Measurements from ENCODE around the gene PDSS2.
A peak's percentile ranks its signal among the peaks of the same experiment; 100 is the strongest.
"Not testable (repeated sequence)": the region's sequence is repeated elsewhere in the genome, so short reads cannot be mapped to it uniquely, and the experiment has no call there.

Gene PDSS2

DNA sequence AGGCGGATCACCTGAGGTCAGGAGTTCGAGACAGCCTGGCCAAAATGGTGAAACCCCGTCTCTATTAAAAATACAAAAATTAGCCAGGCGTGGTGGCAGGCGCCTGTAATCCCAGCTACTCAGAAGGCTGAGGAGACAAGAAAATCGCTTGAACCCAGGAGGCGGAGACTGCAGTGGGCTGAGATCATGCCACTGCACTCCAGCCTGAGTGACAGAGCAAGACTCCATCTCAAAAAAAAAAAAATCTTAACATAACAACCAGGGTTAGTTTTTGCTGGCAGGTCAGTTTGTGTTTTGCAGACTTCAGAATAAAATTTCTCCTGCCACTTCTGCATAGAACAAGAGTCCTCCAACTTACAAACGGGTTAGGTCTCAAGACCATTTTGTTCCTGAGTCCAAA, 264.6 kb downstream of the PDSS2 start:
- not testable (repeated sequence) for H2BK5ac ChIP-seq (ENCODE audit: low read depth, low read length, poor library complexity); H3K23ac ChIP-seq (ENCODE audit: low read length); H2BK12ac ChIP-seq (ENCODE audit: low read length); H3K4me2 ChIP-seq (ENCODE audit: low read length); H3K14ac ChIP-seq (ENCODE audit: low read length); H3K9me3 ChIP-seq (ENCODE audit: insufficient read depth, low read depth, low read length); H2BK120ac ChIP-seq (ENCODE audit: insufficient read depth, low read length, poor library complexity); H3K4ac ChIP-seq (ENCODE audit: low read depth, low read length); H3K79me1 ChIP-seq (ENCODE audit: low read length); H3K27ac ChIP-seq (ENCODE audit: low read depth, low read length); H3K36me3 ChIP-seq (ENCODE audit: control insufficient read depth in 1 of 2, insufficient read depth in 2 of 2, low read length in 2 of 2); H3K9ac ChIP-seq (ENCODE audit: low read length); H3K4me3 ChIP-seq (ENCODE audit: low read depth, low read length); DNase-seq; H2AFZ ChIP-seq (ENCODE audit: insufficient read depth, low read length, poor library complexity); H3K27me3 ChIP-seq (ENCODE audit: insufficient read depth, low read length); H4K91ac ChIP-seq (ENCODE audit: low read depth, low read length); H4K8ac ChIP-seq (ENCODE audit: low read depth, low read length); H3K18ac ChIP-seq (ENCODE audit: low read length); H3K79me2 ChIP-seq (ENCODE audit: control insufficient read depth, insufficient read depth, low read length, poor library complexity); H2AK5ac ChIP-seq (ENCODE audit: low read length); H3K4me1 ChIP-seq (ENCODE audit: control insufficient read depth in 1 of 2, insufficient read depth in 2 of 2, low read length in 2 of 2); H4K12ac ChIP-seq (ENCODE audit: low read depth, low read length)
- no CpG with 5 or more reads among the region's 8 CpGs for WGBS (ENCODE audit: extremely low coverage, insufficient coverage, insufficient read length)

DNA sequence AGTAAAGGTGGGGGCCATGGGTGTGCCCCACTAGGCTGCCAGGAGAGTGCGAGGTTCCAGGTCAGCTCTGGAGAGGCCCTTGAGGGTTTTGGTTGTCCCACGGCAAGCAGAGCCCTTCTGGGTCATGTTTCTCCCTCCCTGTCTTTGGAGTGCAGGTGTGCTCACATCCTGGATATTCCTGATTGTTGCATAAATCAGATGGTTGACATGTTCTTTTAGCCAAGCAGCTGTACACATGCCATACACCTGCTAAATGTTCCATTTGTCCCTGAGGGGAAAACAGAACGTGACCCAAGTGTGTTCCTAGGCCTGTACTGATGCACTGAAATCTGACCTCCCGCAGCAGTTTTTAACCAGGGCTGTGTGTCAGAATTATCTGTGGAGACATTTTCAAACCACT, 266.5 kb downstream of the PDSS2 start:
- no peaks in the 10 kb centered on the region for H3K27me3 ChIP-seq (ENCODE audit: insufficient read depth, low read length)
- no peak overlapping the region for H2BK5ac ChIP-seq (ENCODE audit: low read depth, low read length, poor library complexity)
- H3K18ac ChIP-seq (ENCODE audit: low read length) = no peak overlapping the region
- no peak overlapping the region for H3K4ac ChIP-seq (ENCODE audit: low read depth, low read length)
- no peak overlapping the region for H4K91ac ChIP-seq (ENCODE audit: low read depth, low read length)
- H3K79me2 ChIP-seq (ENCODE audit: control insufficient read depth, insufficient read depth, low read length, poor library complexity) = no peaks in the 10 kb centered on the region
- no peak overlapping the region for H3K14ac ChIP-seq (ENCODE audit: low read length)
- H3K4me1 ChIP-seq (ENCODE audit: control insufficient read depth in 1 of 2, insufficient read depth in 2 of 2, low read length in 2 of 2) = no peaks in the 10 kb centered on the region
- no peak overlapping the region for H3K4me2 ChIP-seq (ENCODE audit: low read length)
- no peaks in the 10 kb centered on the region for H3K79me1 ChIP-seq (ENCODE audit: low read length)
- H3K36me3 ChIP-seq (ENCODE audit: control insufficient read depth in 1 of 2, insufficient read depth in 2 of 2, low read length in 2 of 2) = no peaks in the 10 kb centered on the region
- no peaks in the 10 kb centered on the region for H3K9me3 ChIP-seq (ENCODE audit: insufficient read depth, low read depth, low read length)
- H2AK5ac ChIP-seq (ENCODE audit: low read length) = no peak overlapping the region
- no peak overlapping the region for H3K9ac ChIP-seq (ENCODE audit: low read length)
- WGBS (ENCODE audit: extremely low coverage, insufficient coverage, insufficient read length) = no CpG with 5 or more reads among the region's 4 CpGs
- H4K12ac ChIP-seq (ENCODE audit: low read depth, low read length) = no peak overlapping the region
- no peak overlapping the region for H3K23ac ChIP-seq (ENCODE audit: low read length)
- no peak overlapping the region for H2AFZ ChIP-seq (ENCODE audit: insufficient read depth, low read length, poor library complexity)
- H2BK120ac ChIP-seq (ENCODE audit: insufficient read depth, low read length, poor library complexity) = no peak overlapping the region
- H3K4me3 ChIP-seq (ENCODE audit: low read depth, low read length) = no peak overlapping the region
- DNase-seq = peak; percentile 1 to 63
- H4K8ac ChIP-seq (ENCODE audit: low read depth, low read length) = no peak overlapping the region
- no peak overlapping the region for H2BK12ac ChIP-seq (ENCODE audit: low read length)
- no peak overlapping the region for H3K27ac ChIP-seq (ENCODE audit: low read depth, low read length)

DNA sequence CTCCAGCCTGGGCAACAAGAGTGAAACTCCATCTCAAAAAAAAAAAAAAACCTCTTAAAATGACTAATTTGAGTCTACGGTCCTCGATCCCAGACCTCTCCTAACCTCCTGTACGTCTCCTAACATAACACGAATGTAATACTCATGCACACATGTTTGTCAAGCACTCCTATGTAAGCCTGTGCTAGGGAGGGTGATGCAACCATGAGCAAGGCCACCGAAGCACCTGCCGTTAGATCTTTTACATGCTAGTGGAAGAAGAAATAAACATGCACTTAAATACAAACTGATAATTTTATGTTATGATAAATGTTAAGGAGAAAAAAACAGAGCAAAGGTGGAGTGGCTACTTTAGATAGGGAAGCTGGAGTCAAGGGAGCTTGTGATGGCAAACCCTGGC, 271.7 kb downstream of the PDSS2 start:
- Histone ChIP-seq H2AK5ac (ENCODE audit: low read length) (no peak overlapping the region), H3K4ac (ENCODE audit: low read depth, low read length) (no peak overlapping the region), H3K14ac (ENCODE audit: low read length) (no peak overlapping the region), H2BK5ac (ENCODE audit: low read depth, low read length, poor library complexity) (no peak overlapping the region), H3K9ac (ENCODE audit: low read length) (no peak overlapping the region), H3K4me2 (ENCODE audit: low read length) (no peak overlapping the region), H2BK120ac (ENCODE audit: insufficient read depth, low read length, poor library complexity) (no peak overlapping the region), H3K79me1 (ENCODE audit: low read length) (no peaks in the 10 kb centered on the region), H3K36me3 (ENCODE audit: control insufficient read depth in 1 of 2, insufficient read depth in 2 of 2, low read length in 2 of 2) (no peaks in the 10 kb centered on the region), H3K23ac (ENCODE audit: low read length) (no peak overlapping the region), H2BK12ac (ENCODE audit: low read length) (no peak overlapping the region), H4K8ac (ENCODE audit: low read depth, low read length) (no peak overlapping the region), H3K27me3 (ENCODE audit: insufficient read depth, low read length) (no peaks in the 10 kb centered on the region), H3K27ac (ENCODE audit: low read depth, low read length) (no peak overlapping the region), H3K4me1 (ENCODE audit: control insufficient read depth in 1 of 2, insufficient read depth in 2 of 2, low read length in 2 of 2) (no peaks in the 10 kb centered on the region), H3K9me3 (ENCODE audit: insufficient read depth, low read depth, low read length) (no peaks in the 10 kb centered on the region), H3K18ac (ENCODE audit: low read length) (no peak overlapping the region), H2AFZ (ENCODE audit: insufficient read depth, low read length, poor library complexity) (no peak overlapping the region), H4K12ac (ENCODE audit: low read depth, low read length) (no peak overlapping the region), H3K4me3 (ENCODE audit: low read depth, low read length) (no peak overlapping the region), H4K91ac (ENCODE audit: low read depth, low read length) (no peak overlapping the region), H3K79me2 (ENCODE audit: control insufficient read depth, insufficient read depth, low read length, poor library complexity) (no peaks in the 10 kb centered on the region)
- WGBS (ENCODE audit: extremely low coverage, insufficient coverage, insufficient read length) = no CpG with 5 or more reads among the region's 6 CpGs
- no peak for DNase-seq

DNA sequence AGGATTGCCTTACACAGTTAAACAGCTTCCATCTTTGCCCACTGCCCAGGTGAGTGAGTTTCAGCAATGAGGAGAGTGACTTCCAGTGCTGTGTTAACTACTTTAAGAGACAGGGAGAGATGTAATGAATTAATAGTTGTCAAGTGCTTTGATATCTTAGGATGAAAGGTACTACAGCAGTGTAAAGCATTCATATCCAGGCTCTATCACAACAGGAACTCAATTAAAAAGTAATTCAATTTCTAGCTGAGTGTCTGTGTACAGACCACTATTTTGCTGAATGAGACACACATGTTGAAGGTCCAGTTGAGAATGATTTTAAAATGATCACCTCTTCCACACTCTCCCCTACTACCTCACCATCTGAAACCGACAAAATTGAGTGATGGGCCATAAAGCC, 273.3 kb downstream of the PDSS2 start:
- no peak overlapping the region for H3K4ac ChIP-seq (ENCODE audit: low read depth, low read length)
- no peaks in the 10 kb centered on the region for H3K4me1 ChIP-seq (ENCODE audit: control insufficient read depth in 1 of 2, insufficient read depth in 2 of 2, low read length in 2 of 2)
- no peak overlapping the region for H4K12ac ChIP-seq (ENCODE audit: low read depth, low read length)
- no peak overlapping the region for H2AK5ac ChIP-seq (ENCODE audit: low read length)
- no peaks in the 10 kb centered on the region for H3K79me1 ChIP-seq (ENCODE audit: low read length)
- no peak overlapping the region for H3K9ac ChIP-seq (ENCODE audit: low read length)
- H3K4me2 ChIP-seq (ENCODE audit: low read length) = no peak overlapping the region
- no peak for DNase-seq
- no peak overlapping the region for H3K18ac ChIP-seq (ENCODE audit: low read length)
- no peak overlapping the region for H3K27ac ChIP-seq (ENCODE audit: low read depth, low read length)
- no peaks in the 10 kb centered on the region for H3K27me3 ChIP-seq (ENCODE audit: insufficient read depth, low read length)
- WGBS (ENCODE audit: extremely low coverage, insufficient coverage, insufficient read length) = no CpG with 5 or more reads among the region's 1 CpG
- no peak overlapping the region for H3K23ac ChIP-seq (ENCODE audit: low read length)
- no peaks in the 10 kb centered on the region for H3K79me2 ChIP-seq (ENCODE audit: control insufficient read depth, insufficient read depth, low read length, poor library complexity)
- no peak overlapping the region for H3K14ac ChIP-seq (ENCODE audit: low read length)
- H3K4me3 ChIP-seq (ENCODE audit: low read depth, low read length) = no peak overlapping the region
- no peak overlapping the region for H2BK120ac ChIP-seq (ENCODE audit: insufficient read depth, low read length, poor library complexity)
- no peaks in the 10 kb centered on the region for H3K36me3 ChIP-seq (ENCODE audit: control insufficient read depth in 1 of 2, insufficient read depth in 2 of 2, low read length in 2 of 2)
- H4K8ac ChIP-seq (ENCODE audit: low read depth, low read length) = no peak overlapping the region
- H4K91ac ChIP-seq (ENCODE audit: low read depth, low read length) = no peak overlapping the region
- no peak overlapping the region for H2AFZ ChIP-seq (ENCODE audit: insufficient read depth, low read length, poor library complexity)
- no peak overlapping the region for H2BK12ac ChIP-seq (ENCODE audit: low read length)
- H2BK5ac ChIP-seq (ENCODE audit: low read depth, low read length, poor library complexity) = no peak overlapping the region
- no peaks in the 10 kb centered on the region for H3K9me3 ChIP-seq (ENCODE audit: insufficient read depth, low read depth, low read length)
